Liver (tissue), 9 donors: Measurements from ENCODE around the gene CD81. TPM values are rescaled to one million over a fixed set of nuclear protein-coding genes. Genes with fewer than 3 reads are reported as not detected.

Experiments
- DNase-seq: peaks from one replicate; pipeline ENCODE4 v3.0.0-alpha.2; 2017; ENCODE audit warnings: low spot score
- H3K27ac ChIP-seq, 2 donors: one replicate each; pipeline ENCODE4 v1.7.0; 2013; ENCODE audit warnings: inconsistent platforms in 2 of 2, low read length in 2 of 2, control low read depth in 1 of 2, low read depth in 1 of 2, mild to moderate bottlenecking in 1 of 2
- H3K27me3 ChIP-seq, 4 donors: one replicate each; pipeline versions ENCODE4 v1.6.1 to v1.7.0; 2013; ENCODE audit warnings: low read length in 3 of 4, inconsistent platforms in 1 of 4, mild to moderate bottlenecking in 1 of 4, moderate library complexity in 1 of 4; ENCODE audit not compliant: control insufficient read depth in 4 of 4, insufficient read depth in 4 of 4
- H3K36me3 ChIP-seq, 4 donors: one replicate each; pipeline versions ENCODE4 v1.6.1 to v1.7.0; 2013; ENCODE audit warnings: low read length in 3 of 4, mild to moderate bottlenecking in 3 of 4, low read depth in 1 of 4, moderate library complexity in 1 of 4; ENCODE audit not compliant: control insufficient read depth in 4 of 4, insufficient read depth in 3 of 4
- H3K4me1 ChIP-seq, 4 donors: one replicate each; pipeline versions ENCODE4 v1.6.1 to v1.7.0; 2013; ENCODE audit warnings: low read length in 3 of 4, mild to moderate bottlenecking in 3 of 4, moderate library complexity in 1 of 4; ENCODE audit not compliant: control insufficient read depth in 4 of 4, insufficient read depth in 4 of 4
- H3K4me3 ChIP-seq, 3 donors: one replicate each; pipeline versions ENCODE4 v1.6.1 to v1.7.0; 2013; ENCODE audit warnings: low read length in 3 of 3, control low read depth in 1 of 3, low read depth in 1 of 3, mild to moderate bottlenecking in 1 of 3
- H3K9ac ChIP-seq, 2 donors: one replicate each; pipeline ENCODE4 v1.7.0; 2013; ENCODE audit warnings: low read length in 2 of 2, mild to moderate bottlenecking in 2 of 2, moderate library complexity in 2 of 2, control low read depth in 1 of 2, low read depth in 1 of 2
- H3K9me3 ChIP-seq, 4 donors: one replicate each; pipeline versions ENCODE4 v1.6.1 to v1.7.0; 2013; ENCODE audit warnings: low read length in 3 of 4; ENCODE audit not compliant: control insufficient read depth in 4 of 4
- EGR1 ChIP-seq, 2 donors: IDR thresholded peaks; 2 replicates each; pipeline ENCODE4 v1.6.1; 2016 to 2018; ENCODE audit warnings: antibody characterized with exemption in 2 of 2, low read depth in 2 of 2
- FOXA1 ChIP-seq: IDR thresholded peaks from 2 replicates; pipeline ENCODE4 v1.6.1; 2016; ENCODE audit warnings: antibody characterized with exemption
- FOXA2 ChIP-seq: IDR thresholded peaks from 2 replicates; pipeline ENCODE4 v1.6.1; 2016; ENCODE audit warnings: antibody characterized with exemption
- GABPA ChIP-seq, 2 donors: IDR thresholded peaks in 1 of 2; conservative IDR thresholded peaks in 1 of 2; 2 replicates each; pipeline ENCODE4 v1.6.1; 2016; ENCODE audit warnings: antibody characterized with exemption in 2 of 2, mild to moderate bottlenecking in 1 of 2, moderate library complexity in 1 of 2
- HNF4A ChIP-seq, 2 donors: conservative IDR thresholded peaks; 2 replicates each; pipeline ENCODE4 v1.6.1; 2016; ENCODE audit warnings: antibody characterized with exemption in 2 of 2, mild to moderate bottlenecking in 2 of 2
- HNF4G ChIP-seq: IDR thresholded peaks from 2 replicates; pipeline ENCODE4 v1.6.1; 2016; ENCODE audit warnings: antibody characterized with exemption
- JUND ChIP-seq, 2 donors: IDR thresholded peaks; 2 replicates each; pipeline ENCODE4 v1.6.1; 2016; ENCODE audit warnings: antibody characterized with exemption in 2 of 2
- NR2F2 ChIP-seq: IDR thresholded peaks from 2 replicates; pipeline ENCODE4 v1.6.1; 2016; ENCODE audit warnings: antibody characterized with exemption
- RAD21 ChIP-seq, 2 donors: IDR thresholded peaks; 2 replicates each; pipeline ENCODE4 v1.6.1; 2016; ENCODE audit warnings: antibody characterized with exemption in 2 of 2, mild to moderate bottlenecking in 2 of 2
- REST ChIP-seq: IDR thresholded peaks from 2 replicates; pipeline ENCODE4 v1.6.1; 2016; ENCODE audit warnings: antibody characterized with exemption, mild to moderate bottlenecking
- RXRA ChIP-seq, 2 donors: IDR thresholded peaks; 2 replicates each; pipeline ENCODE4 v1.6.1; 2017 to 2018; ENCODE audit warnings: antibody characterized with exemption in 2 of 2, mild to moderate bottlenecking in 1 of 2
- SP1 ChIP-seq: IDR thresholded peaks from 2 replicates; pipeline ENCODE4 v1.6.1; 2018; ENCODE audit warnings: antibody characterized with exemption, mild to moderate bottlenecking
- TAF1 ChIP-seq: conservative IDR thresholded peaks from 2 replicates; pipeline ENCODE4 v1.6.1; 2016; ENCODE audit warnings: antibody characterized with exemption, mild to moderate bottlenecking
- YY1 ChIP-seq: IDR thresholded peaks from 2 replicates; pipeline ENCODE4 v1.6.1; 2016; ENCODE audit warnings: antibody characterized with exemption, mild to moderate bottlenecking
- ZBTB33 ChIP-seq: IDR thresholded peaks from 2 replicates; pipeline ENCODE4 v1.6.1; 2016; ENCODE audit warnings: antibody characterized with exemption
- WGBS: extraction: QIAGEN DNeasy Blood & Tissue Kit; methylation state at CpG from one replicate; pipeline ENCODE4 v1.1.7; 2013; 5-methylcytosine and 5-hydroxymethylcytosine counted together
- polyA plus RNA-seq, 2 donors: library from polyadenylated mRNA; stranded (reverse) in 1 of 2; unstranded in 1 of 2; fragments of 200-250 nt in 1 of 2; fragments of >200 nt in 1 of 2; fragmentation: Nextera tagmentation in 1 of 2; extraction: Ambion mirVana in 1 of 2; gene quantifications; one replicate each; pipeline versions ENCODE4 v1.2.1 to v1.2.3, GENCODE V29; 2013 to 2015
- total RNA-seq, 2 donors: library from RNA; depleted of rRNA; stranded (reverse); fragments of >200 nt; gene quantifications; one replicate each; pipeline ENCODE4 v1.2.3, GENCODE V29; 2014
- TF ChIP-seq, protein P1 (sequence below): IDR thresholded peaks from 2 replicates; pipeline ENCODE4 v1.6.1; 2016; ENCODE audit warnings: antibody characterized with exemption
- TF ChIP-seq, protein P2 (sequence below): IDR thresholded peaks from 2 replicates; pipeline ENCODE4 v1.6.1; 2016; ENCODE audit warnings: antibody characterized with exemption
- TF ChIP-seq, protein P3 (sequence below): fragments of 150-350 bp; IDR thresholded peaks from 2 replicates; pipeline ENCODE4 v1.5.1; 2017; ENCODE audit warnings: improper control_type of control experiment, low read depth, low read length; ENCODE audit not compliant: missing input control
- donor health status: healthy.
- donor health status: healthy.
- donor health status: healthy.
- donor health status: healthy.
- donor health status: healthy.

Gene CD81
- total and polyA plus RNA-seq, 4 donors = 76.9 to 712 (median 164) TPM

GRCh38 chr11:2358754-2359442 lies 18.2 kb upstream of the CD81 start:
- H3K9me3 ChIP-seq = no peaks in the 10 kb centered on the region
- H3K36me3 ChIP-seq = no peaks in the 10 kb centered on the region
- WGBS = 94% methylated on average over 11 of the region's 11 CpGs
- TF ChIP-seq FOXA2 (no peak), JUND (IDR thresholded peaks at IDR 0.05) (no peak), GABPA (IDR thresholded peaks at IDR 0.05 in 1 of 2, conservative IDR thresholded peaks at IDR 0.05 in 1 of 2) (no peak), FOXA1 (no peak), RXRA (IDR thresholded peaks at IDR 0.05) (no peak)
- TF ChIP-seq, protein P1, sequence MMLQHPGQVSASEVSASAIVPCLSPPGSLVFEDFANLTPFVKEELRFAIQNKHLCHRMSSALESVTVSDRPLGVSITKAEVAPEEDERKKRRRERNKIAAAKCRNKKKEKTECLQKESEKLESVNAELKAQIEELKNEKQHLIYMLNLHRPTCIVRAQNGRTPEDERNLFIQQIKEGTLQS = no peak
- no peaks in the 10 kb centered on the region for H3K4me1 ChIP-seq
- H3K27me3 ChIP-seq = no peaks in the 10 kb centered on the region
- H3K27ac ChIP-seq = no peak overlapping the region
- H3K4me3 ChIP-seq = no peak overlapping the region
- H3K9ac ChIP-seq = no peak overlapping the region
- no peak for DNase-seq

GRCh38 chr11:2359557-2359956 lies 17.6 kb upstream of the CD81 start:
- DNase-seq = no peak
- TF ChIP-seq, protein P2, sequence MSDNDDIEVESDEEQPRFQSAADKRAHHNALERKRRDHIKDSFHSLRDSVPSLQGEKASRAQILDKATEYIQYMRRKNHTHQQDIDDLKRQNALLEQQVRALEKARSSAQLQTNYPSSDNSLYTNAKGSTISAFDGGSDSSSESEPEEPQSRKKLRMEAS = no peak
- TF ChIP-seq TAF1 (no peak), GABPA (IDR thresholded peaks at IDR 0.05 in 1 of 2, conservative IDR thresholded peaks at IDR 0.05 in 1 of 2) (no peak), NR2F2 (no peak), SP1 (no peak), ZBTB33 (no peak), JUND (IDR thresholded peaks at IDR 0.05) (no peak), HNF4A (conservative IDR thresholded peaks at IDR 0.05) (no peak), YY1 (no peak), EGR1 (IDR thresholded peaks at IDR 0.05; ENCODE audit: low read depth in 2 of 2) (no peak), REST (no peak), HNF4G (no peak), FOXA1 (no peak), RAD21 (IDR thresholded peaks at IDR 0.05) (no peak)
- TF ChIP-seq, protein P1 = no peak
- TF ChIP-seq, protein P3, sequence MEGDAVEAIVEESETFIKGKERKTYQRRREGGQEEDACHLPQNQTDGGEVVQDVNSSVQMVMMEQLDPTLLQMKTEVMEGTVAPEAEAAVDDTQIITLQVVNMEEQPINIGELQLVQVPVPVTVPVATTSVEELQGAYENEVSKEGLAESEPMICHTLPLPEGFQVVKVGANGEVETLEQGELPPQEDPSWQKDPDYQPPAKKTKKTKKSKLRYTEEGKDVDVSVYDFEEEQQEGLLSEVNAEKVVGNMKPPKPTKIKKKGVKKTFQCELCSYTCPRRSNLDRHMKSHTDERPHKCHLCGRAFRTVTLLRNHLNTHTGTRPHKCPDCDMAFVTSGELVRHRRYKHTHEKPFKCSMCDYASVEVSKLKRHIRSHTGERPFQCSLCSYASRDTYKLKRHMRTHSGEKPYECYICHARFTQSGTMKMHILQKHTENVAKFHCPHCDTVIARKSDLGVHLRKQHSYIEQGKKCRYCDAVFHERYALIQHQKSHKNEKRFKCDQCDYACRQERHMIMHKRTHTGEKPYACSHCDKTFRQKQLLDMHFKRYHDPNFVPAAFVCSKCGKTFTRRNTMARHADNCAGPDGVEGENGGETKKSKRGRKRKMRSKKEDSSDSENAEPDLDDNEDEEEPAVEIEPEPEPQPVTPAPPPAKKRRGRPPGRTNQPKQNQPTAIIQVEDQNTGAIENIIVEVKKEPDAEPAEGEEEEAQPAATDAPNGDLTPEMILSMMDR = no peak
- H3K27me3 ChIP-seq = no peaks in the 10 kb centered on the region
- H3K4me3 ChIP-seq = no peak overlapping the region
- H3K9ac ChIP-seq = no peak overlapping the region
- no peaks in the 10 kb centered on the region for H3K36me3 ChIP-seq
- no peak overlapping the region for H3K27ac ChIP-seq
- WGBS = 97% methylated on average over 9 of the region's 9 CpGs
- no peaks in the 10 kb centered on the region for H3K9me3 ChIP-seq
- H3K4me1 ChIP-seq = no peaks in the 10 kb centered on the region
